Psoas muscle (tissue), 8 donors: Measurements from ENCODE around the gene VPS37B. TPM values are rescaled to one million over a fixed set of nuclear protein-coding genes. Genes with fewer than 3 reads are reported as not detected.
A peak's percentile ranks its signal among the peaks of the same experiment; 100 is the strongest.

ENCODE experiments used
- ATAC-seq, 4 donors: fragments of 200-7000 bp; cut with Tn5 transposase; one replicate each; pipeline ENCODE4 v1.9.1; 2020; ENCODE audit warnings: moderate library complexity in 3 of 4, mild to moderate bottlenecking in 2 of 4
- DNase-seq, 2 donors: peaks; one replicate each; pipeline ENCODE4 v3.0.0-alpha.2; 2020
- H3K27ac ChIP-seq: fragments of 200-600 bp; one replicate; pipeline ENCODE4 v1.8.0; 2022
- H3K27me3 ChIP-seq, 3 donors: fragments of 200-600 bp in 1 of 3; one replicate each; pipeline versions ENCODE4 v1.6.1 to v1.8.0; 2013 to 2022; ENCODE audit warnings: low read length in 2 of 3, mild to moderate bottlenecking in 2 of 3, moderate library complexity in 1 of 3; ENCODE audit not compliant: insufficient read depth in 3 of 3
- H3K36me3 ChIP-seq, 2 donors: fragments of 200-600 bp in 1 of 2; one replicate each; pipeline versions ENCODE4 v1.6.1 to v1.8.0; 2013 to 2022; ENCODE audit warnings: low read depth in 1 of 2, mild to moderate bottlenecking in 1 of 2, moderate library complexity in 1 of 2; ENCODE audit not compliant: insufficient read depth in 1 of 2
- H3K4me1 ChIP-seq: fragments of 200-600 bp; one replicate; pipeline ENCODE4 v1.8.0; 2022
- H3K4me3 ChIP-seq: fragments of 200-600 bp; one replicate; pipeline ENCODE4 v1.8.0; 2022; ENCODE audit warnings: mild to moderate bottlenecking
- H3K9me3 ChIP-seq: fragments of 200-600 bp; one replicate; pipeline ENCODE4 v1.8.0; 2022
- CTCF ChIP-seq: fragments of 200-600 bp; IDR thresholded peaks from one replicate; pipeline ENCODE4 v1.8.0; 2022; ENCODE audit warnings: antibody characterized with exemption
- WGBS, 3 donors: extraction: QIAGEN DNeasy Blood & Tissue Kit; methylation state at CpG; one replicate each; pipeline versions ENCODE4 v1.1.6 to v1.1.7; 2013; 5-methylcytosine and 5-hydroxymethylcytosine counted together
- intact Hi-C, 2 donors: fragments of 100-400 bp; cut with DNase I; formaldehyde crosslinking; loops; one replicate each; pipeline versions ENCODE4 v1.11.0 to v1.14.2; 2022
- polyA plus RNA-seq, 3 donors: library from polyadenylated mRNA; stranded (reverse); fragments of 200-250 nt; gene quantifications; one replicate each; pipeline ENCODE4 v1.2.3, GENCODE V29; 2013
- total RNA-seq, 4 donors: library from RNA; stranded (reverse); fragmentation: NEBNext Ultra II Directional in 2 of 4; extraction: Animal tissue kit (Norgen Biotek cat#: 25700) in 2 of 4; gene quantifications; one replicate each; pipeline versions ENCODE4 v1.2.1 to v1.2.4, GENCODE V29; 2021 to 2023
- donor health status: healthy with polysubstance abuse.
- donor health status: DM: no; HTN: no; CAD: no; lungs with moderate emphysema.
- donor health status: Bipolar disorder and iron deficiency.
- donor health status: healthy.
- donor health status: DM: yes; HTN: yes; CAD: no.
- donor health status: DM: no; HTN: no; CAD: no.
- donor health status: DM: no; HTN: no; CAD: no.
- donor health status: DM: yes; HTN: yes; CAD: no.

Gene VPS37B
- total and polyA plus RNA-seq, 7 donors, result 3.2 to 11.1 (median 8.9) TPM

GRCh38 chr12:122860854-122861586 is 34.9 kb downstream of the VPS37B start:
- peaks cover 6% of the 10 kb centered on the region for H3K4me1 ChIP-seq

GRCh38 chr12:122860040-122860853 is 35.7 kb downstream of the VPS37B start:
- Histone ChIP-seq H3K4me1 (peaks cover 5% of the 10 kb centered on the region), H3K27ac (peak overlapping the region; percentile 14), H3K36me3 (peaks cover 0 to 3% of the 10 kb centered on the region in 2 donors), H3K4me3 (no peak overlapping the region), H3K9me3 (no peaks in the 10 kb centered on the region), H3K27me3 (no peaks in the 10 kb centered on the region)
- ATAC-seq (peak; percentile 84 to 94 (median 86)), DNase-seq (peak; percentile 88 to 93)
- 24 to 28% (median 26%) methylated on average over 24 to 28 of the region's 28 CpGs for WGBS, 3 donors
- intact Hi-C loops, result loop anchor here (1.0 to 5.0 kb wide), 3 partner anchors 92 to 377 kb away; no protein-coding TSS in a partner anchor
- TF ChIP-seq CTCF, result peak; percentile 87

More at GRCh38 chr12:122860854-122861586, 34.9 kb downstream of the VPS37B start:
- H3K27ac ChIP-seq, result no peak overlapping the region
- peaks cover 0 to 3% of the 10 kb centered on the region in 2 donors for H3K36me3 ChIP-seq
- no peak for TF ChIP-seq CTCF
- H3K9me3 ChIP-seq, result no peaks in the 10 kb centered on the region
- WGBS, 3 donors, result 75 to 87% (median 77%) methylated on average over 22 to 23 of the region's 23 CpGs
- ATAC-seq (no peak), DNase-seq (no peak)
- no peak overlapping the region for H3K4me3 ChIP-seq
- H3K27me3 ChIP-seq, result no peaks in the 10 kb centered on the region
- intact Hi-C loops, result loop anchor here (1.0 to 5.0 kb wide), 3 partner anchors 91 to 376 kb away; no protein-coding TSS in a partner anchor

- H3K4me1 ChIP-seq, result peaks cover 5% of the 10 kb centered on the region
- intact Hi-C loops, result loop anchor here (1.0 to 5.0 kb wide), 3 partner anchors 93 to 378 kb away; no protein-coding TSS in a partner anchor
- H3K9me3 ChIP-seq, result no peaks in the 10 kb centered on the region
- DNase-seq (peak in 1 of 2 donors; percentile 53), ATAC-seq (peak in 2 of 4 donors; percentile 2 to 3)
- H3K27ac ChIP-seq, result no peak overlapping the region
- 81 to 86% (median 86%) methylated on average over 22 to 26 of the region's 26 CpGs for WGBS, 3 donors
- no peaks in the 10 kb centered on the region for H3K27me3 ChIP-seq
- no peak overlapping the region for H3K4me3 ChIP-seq
- TF ChIP-seq CTCF, result no peak
- peaks cover 0 to 2% of the 10 kb centered on the region in 2 donors for H3K36me3 ChIP-seq
Measured at GRCh38 chr12:122859303-122860039, 36.5 kb downstream of the VPS37B start.

- peak in 1 of 2 donors; percentile 47 for DNase-seq
- 83 to 86% (median 84%) methylated on average over 22 of the region's 22 CpGs for WGBS, 3 donors
- H3K4me3 ChIP-seq, result no peak overlapping the region
- TF ChIP-seq CTCF, result no peak
- no peaks in the 10 kb centered on the region for H3K27me3 ChIP-seq
- peaks cover 5% of the 10 kb centered on the region for H3K4me1 ChIP-seq
- no peaks in the 10 kb centered on the region for H3K36me3 ChIP-seq
- H3K27ac ChIP-seq, result no peak overlapping the region
- no peak for ATAC-seq
- intact Hi-C loops, result no loop called here
- H3K9me3 ChIP-seq, result no peaks in the 10 kb centered on the region
Measured at GRCh38 chr12:122858591-122859302, 37.2 kb downstream of the VPS37B start.
